Ureter (tissue), 1 donor: Measurements from ENCODE around the gene PHETA1. TPM values are rescaled to one million over a fixed set of nuclear protein-coding genes. Genes with fewer than 3 reads are reported as not detected.

ENCODE experiments used
- DNase-seq: peaks from one replicate; pipeline ENCODE4 v3.0.0-alpha.2; 2020; ENCODE audit warnings: low spot score
- total RNA-seq: library from RNA; stranded (reverse); gene quantifications from one replicate; pipeline ENCODE4 v1.2.4, GENCODE V29; 2023
- donor health status: DM: yes; HTN: yes; CAD: no.

PHETA1 gene, protein sequence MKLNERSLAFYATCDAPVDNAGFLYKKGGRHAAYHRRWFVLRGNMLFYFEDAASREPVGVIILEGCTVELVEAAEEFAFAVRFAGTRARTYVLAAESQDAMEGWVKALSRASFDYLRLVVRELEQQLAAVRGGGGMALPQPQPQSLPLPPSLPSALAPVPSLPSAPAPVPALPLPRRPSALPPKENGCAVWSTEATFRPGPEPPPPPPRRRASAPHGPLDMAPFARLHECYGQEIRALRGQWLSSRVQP
- 7.5 TPM for total RNA-seq

DNA sequence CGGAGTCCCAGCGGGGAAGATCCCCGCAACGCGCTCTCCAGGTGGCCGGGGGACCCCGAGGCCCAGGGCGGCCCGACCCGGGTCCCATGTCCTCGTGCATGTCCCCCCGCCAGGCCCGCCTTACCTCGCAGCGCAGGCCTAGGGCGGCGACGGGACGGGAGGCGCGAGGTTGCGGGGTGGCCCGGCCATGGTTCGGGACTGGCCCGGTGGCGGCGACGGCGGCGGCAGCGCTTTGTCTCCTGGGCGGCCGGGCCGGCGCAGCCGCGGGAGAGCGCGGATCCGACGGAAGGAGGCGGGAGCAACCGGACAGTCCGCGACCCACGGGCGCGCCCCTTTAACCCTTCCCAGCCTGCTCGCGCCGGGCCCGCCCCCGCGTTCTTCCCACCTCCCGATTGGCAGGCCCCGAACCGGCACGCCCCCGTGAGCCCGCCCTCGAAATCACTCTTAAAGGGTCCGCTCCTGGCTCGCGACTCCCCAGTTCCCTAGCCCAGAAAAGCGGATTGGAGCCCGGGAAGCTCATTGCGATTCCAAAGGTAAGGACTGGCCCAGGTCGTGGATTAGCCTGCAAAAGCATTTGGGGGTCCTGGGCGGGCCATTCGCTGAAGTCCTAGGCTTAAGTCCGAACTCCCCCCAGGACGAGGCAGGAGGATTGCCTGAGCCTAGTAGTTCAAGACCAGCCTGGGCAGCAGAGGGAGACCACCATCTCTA is at the start of gene PHETA1:
TSS of gene PHETA1 (minus strand) at position 308 of the 708 bp plus-strand sequence. CDS start 5,668 bp downstream, outside the sequence.
- DNase-seq: peak; percentile 94

DNA sequence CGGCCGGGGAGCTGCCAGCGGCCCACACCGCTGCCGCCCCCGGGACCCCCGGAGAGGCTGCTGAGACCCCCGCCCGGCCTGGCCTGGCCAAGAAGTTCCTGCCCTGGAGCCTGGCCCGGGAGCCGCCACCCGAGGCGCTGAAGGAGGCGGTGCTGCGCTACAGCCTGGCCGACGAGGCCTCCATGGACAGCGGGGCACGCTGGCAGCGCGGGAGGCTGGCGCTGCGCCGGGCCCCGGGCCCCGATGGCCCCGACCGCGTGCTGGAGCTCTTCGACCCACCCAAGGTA is 49.6 kb upstream of the PHETA1 start:
- DNase-seq: no peak

DNA sequence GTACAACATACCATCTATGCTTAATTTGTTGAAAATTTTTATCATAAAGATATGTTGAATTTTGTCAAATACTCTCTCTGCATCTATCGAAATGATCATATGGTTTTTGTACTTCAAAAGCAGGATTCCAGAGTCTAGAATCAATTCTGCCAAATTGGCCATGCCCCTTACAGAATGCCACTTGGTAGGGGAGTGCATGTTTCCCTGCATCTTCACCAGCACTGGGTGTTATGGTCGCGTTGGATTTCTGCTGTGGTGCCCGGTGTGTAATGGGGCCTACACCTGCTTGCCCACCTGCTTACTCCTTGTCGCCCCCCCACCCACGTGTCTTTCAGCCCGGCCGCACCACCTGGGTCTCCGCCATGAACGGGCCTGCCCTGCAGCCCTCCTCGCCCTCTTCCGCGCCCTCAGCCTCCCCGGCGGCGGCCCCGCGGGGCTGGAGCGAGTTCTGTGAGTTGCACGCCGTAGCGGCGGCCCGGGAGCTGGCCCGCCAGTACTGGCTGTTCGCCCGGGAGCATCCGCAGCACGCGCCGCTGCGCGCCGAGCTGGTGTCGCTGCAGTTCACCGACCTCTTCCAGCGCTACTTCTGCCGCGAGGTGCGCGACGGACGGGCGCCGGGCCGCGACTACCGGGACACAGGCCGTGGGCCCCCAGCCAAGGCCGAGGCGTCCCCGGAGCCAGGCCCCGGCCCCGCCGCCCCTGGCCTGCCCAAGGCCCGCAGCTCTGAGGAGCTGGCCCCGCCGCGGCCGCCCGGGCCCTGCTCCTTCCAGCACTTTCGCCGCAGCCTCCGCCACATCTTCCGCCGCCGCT is 49.1 kb upstream of the PHETA1 start:
- no peak for DNase-seq

DNA sequence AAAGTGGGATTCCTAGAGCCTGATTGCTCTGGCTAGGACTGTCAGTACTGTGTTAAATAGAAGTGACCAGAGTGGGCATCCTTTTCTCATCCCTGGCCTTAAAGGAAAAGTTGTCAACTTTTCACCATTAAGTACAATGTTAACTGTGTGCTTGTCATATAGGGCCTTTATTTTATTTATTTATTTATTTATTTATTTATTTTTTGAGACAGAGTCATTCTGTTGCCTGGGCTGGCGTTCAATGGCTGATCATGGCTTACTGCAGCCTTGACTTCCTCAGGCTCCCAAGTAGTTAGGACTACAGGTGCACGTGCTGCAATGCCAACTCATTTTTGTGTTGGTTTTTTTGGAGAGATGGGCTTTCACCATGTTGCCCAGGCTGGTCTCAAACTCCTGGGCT is 48.4 kb upstream of the PHETA1 start:
- no peak for DNase-seq

DNA sequence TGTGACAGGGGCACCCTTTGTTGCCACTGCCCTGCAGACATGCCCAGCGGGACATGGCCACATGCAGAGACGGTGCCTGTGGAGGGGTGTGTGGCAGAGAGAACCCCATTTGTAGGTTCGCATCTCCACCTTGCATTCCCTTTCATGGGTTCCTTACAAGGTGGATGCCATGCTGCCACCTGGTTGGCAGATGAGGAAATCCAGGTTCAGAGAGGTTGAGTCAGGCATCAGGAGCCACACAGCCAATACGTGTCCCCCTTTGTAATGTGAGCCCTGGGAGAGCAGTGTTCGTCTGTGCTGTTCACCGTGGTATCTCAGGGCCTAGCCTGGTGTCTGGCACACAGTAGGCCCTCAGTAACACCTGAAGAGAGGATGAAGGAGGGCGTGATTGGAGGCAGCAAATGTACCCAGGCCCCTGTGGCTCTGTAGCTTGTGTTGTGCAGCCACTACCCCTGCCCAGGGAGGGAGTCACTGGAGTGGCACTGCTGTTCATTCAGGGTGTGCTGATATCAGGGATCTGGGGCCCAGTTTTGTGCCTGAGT is 45.9 kb upstream of the PHETA1 start:
- no peak for DNase-seq

DNA sequence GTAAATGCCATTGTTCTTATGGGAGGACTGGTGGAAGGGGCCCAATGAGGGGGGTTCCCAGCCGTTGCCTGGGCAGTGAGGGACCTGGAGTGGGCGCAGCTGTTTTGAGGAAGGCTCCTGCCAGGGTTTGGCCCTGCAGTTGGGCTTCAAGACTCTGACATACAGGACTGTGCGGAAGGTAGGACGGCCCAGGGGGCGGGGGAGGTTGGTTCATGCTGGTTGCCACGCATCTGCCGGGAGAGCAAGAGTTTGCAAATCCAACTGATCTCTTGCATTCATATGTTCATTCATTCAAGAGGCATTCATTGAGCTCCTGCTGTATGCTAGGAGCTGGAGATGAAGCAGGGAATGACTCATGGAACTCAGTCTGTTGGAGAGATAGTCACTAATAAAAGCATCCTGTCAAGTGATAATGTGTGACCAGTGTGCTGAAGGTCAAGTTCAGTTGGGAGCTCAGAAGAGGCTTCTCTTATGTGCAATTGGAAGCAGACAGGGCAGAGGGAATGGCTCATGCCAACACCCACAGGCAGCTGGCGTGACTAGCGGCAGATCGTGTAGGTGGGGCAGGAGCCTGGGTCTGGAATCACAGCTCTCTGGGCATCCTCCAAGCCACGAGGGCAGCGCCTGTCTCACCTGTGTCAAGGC is 44.7 kb upstream of the PHETA1 start:
- DNase-seq: no peak

DNA sequence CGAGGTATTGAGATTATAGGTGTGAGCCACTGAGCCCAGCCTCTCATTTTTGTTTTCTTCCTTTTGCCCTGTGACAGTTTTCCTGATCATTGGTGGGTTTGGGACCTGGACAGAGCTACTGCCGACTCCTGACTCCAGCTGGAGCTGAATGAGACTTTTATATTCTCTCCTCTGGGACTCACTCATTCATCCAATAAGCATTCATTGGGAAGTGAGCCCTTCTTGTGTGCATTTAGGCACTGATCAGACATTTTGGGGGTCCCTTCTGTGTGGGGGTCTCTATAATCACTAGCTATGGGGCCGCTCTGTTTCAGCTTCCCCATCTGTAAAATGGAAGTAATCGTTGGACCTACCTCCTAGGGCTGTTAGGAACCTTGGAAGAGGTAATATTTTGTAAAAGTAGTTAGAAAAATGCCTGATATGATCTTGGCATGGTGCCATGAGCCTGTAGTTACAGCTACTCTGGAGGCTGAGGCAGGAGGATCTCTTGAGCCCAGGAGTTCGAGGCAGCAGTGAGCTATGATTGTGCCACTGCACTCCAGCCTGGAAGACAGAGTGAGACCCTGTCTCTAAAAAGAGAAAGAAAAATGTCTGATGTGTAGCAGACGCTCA is 44.0 kb upstream of the PHETA1 start:
- no peak for DNase-seq

DNA sequence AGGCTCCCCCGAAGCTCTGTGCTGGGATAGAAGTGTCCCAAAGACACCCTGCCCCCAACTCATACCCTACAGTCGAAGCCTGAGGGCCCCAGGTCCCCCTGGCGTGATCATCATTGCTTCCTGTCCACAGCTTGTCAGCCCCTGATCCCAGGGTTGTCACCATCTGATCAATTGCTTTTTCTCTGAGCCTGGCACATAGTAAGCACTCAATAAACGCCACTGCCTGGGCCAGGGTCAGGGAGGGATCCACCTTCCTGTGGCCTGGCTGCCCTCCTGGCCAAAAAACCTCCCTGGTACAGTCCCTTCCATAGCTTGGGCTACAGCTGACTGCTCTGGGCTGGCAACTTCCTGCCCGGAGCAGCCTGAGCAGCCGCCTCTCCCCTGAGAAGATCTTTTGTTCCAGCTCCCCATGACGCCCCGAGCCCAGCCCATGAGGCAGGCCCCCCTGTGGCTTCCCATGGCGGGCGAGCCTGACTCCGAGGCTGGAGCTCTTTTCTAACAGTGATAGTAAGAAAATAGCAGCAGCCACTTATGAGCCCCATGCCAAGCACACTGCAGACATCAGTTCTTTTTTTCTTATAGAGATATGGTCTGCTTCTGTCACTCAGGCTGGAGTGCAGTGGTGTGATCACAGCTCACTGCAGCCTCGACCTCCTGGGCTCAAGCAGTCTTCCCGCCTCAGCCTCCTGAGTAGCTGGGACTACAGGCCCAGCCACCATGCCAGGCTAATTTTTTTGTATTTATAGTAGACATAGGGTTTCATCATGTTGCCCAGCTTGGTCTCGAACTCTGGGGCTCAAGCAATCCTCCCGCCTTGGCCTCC is 43.3 kb upstream of the PHETA1 start:
- DNase-seq: no peak

DNA sequence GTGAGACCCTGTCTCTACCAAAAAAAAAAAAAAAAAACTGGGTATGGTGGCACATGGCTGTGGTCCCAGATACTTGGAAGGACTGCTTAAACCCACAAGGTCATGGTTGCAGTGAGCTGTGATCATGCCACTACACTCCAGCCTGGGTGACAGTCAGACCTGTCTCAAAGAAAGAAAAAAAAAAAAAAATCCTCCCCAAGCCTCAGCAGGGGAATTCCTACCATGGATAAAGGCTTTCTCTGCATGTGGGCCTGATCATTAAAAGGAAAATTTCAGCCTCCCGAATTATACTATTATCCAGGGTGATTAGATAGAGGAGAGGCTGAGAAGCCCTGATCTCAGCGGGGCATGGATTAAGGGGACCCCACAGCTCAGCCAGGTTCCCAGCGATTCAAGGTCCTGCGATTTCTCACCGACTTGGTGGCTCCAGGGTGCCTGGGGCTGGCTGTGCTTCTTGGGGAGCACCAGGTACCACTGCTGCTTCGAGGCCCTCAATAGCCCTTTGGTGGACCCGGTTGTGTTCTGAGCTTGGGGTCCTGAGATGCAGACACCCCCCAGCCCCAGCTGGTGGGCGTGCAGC is 42.4 kb upstream of the PHETA1 start:
- no peak for DNase-seq

DNA sequence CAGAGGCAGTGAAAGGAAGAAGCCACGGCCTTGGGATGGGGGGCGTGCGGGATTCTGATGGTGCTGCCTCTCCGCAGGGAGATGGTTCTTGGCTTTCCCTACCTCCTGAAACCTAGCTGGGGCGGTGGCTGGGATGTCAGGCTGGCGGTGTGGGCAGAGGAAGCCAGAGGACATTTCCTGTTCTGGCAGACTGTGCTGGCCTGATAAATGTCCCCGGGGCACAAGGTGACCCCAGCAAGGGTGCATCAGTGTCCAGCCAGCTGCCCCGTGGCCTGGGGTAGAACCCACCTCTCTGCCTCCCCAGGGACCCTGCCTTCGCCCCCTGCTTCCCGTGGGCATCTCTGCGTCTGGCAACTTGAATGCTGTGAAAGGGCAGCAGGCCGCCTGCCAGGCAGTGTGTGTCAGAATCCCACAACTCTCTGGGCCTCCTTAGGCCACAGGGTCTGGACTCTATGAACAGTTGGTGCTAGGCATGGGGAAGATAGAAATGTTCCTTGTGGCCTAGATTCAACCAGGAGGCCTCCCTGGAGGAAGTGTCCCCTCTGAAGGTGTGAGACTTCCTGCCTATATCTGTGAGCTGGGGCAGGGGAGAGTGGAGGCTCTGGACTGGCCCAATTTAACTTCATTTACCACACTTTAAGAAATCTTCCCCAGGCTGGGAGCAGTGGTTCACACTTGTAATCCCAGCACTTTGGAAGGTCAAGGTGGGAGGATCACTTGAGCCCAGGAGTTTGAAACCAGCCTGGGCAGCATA is 41.7 kb upstream of the PHETA1 start:
- DNase-seq: no peak

DNA sequence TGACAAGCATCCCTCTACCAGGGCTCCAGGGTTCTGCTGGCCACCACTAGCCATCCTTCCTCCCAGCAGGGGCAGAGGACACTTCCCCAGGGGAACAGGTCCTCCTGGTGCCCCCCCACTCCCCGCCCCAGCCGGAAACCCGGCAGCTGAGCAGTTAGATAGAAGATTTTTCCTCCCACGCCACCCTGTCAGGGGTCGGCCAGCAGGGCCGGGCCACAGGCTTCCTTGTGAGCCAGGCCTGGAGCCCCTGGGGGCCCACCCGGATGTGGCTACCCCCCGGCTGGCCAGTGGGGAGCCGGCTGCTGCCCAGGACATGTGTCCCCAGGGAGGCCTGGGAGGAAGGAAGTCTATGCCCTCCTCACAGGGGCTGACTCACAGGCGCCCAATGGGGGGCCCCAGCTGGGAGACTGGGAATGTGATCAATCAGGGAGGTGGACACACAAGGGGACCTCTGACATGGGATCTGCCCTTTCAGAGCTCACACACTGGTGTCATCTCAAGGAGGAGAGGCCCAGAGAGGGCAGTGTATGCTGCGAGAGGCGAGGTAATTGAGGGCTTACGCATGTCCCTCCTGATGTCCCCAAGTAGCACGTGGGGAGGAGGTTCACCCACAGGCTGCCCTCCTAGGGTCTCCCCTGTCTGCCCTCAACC is 41.0 kb upstream of the PHETA1 start:
- no peak for DNase-seq

DNA sequence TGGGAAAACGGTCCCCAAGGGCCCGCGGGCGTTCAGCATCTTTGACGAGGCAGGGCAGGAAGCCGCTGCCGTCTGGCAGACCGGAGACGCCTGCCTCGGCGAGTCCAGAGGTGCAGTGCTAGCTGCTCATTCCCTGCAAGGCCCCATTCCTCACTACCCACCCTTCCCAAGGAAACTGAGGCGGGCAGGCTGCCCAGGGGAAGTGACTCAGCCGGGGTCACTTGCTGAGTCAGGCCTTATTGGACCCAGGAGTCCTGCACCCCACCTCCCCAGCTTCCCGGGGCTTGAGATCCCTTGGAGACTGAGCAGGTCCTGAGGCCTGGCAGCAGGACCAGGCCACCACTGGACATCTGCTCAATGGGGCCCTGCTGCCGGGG is 40.5 kb upstream of the PHETA1 start:
- no peak for DNase-seq

DNA sequence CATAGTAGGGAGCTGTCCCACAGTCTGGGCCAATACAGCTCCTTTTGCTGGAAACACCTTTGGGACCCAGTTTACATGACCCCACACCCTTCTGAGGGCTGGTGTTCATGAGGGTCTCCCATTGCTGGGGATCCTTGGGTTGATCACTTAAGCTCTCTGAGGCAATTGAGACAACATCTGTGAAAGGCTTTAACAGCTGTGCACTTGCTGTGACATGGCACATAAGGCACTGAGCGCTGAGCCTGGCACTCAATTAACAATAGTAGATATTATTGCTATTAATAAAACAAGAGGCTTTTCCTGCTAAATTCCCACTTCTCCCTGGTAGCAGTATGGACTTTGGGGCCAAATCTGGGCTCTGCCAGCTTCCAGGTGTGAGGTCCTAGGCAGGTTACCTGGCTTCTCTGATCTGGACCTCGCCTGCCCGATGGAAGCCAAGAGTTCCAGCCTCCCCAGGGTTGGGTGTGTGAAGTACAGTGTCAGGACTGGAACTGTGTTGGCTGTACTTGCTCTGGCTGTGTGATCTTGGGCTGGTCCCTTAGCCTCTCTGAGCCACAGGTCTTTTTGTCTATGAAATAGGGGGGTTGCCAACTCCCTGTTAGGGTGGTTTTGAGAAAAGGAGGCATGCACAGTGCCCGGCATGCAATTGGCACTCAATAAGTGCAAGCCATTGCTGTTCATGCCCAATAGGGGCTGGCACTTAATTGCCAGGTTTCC is 39.9 kb upstream of the PHETA1 start:
- no peak for DNase-seq

DNA sequence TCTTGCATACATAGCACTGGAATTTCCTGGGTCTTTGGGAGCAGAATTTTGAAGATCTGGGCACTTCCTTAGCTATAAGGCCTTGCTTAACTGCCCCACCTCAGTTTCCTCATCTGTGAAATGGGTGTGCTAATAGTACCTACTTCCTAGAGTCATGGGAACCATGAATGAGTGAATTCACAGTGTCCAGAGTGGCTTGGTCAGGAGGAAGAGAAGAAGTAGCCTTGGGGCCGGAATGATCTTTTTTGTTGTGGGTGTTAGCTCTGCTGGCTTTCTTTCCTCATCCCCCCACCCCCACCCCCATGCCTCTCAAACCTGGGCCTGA is 39.2 kb upstream of the PHETA1 start:
- DNase-seq: no peak

DNA sequence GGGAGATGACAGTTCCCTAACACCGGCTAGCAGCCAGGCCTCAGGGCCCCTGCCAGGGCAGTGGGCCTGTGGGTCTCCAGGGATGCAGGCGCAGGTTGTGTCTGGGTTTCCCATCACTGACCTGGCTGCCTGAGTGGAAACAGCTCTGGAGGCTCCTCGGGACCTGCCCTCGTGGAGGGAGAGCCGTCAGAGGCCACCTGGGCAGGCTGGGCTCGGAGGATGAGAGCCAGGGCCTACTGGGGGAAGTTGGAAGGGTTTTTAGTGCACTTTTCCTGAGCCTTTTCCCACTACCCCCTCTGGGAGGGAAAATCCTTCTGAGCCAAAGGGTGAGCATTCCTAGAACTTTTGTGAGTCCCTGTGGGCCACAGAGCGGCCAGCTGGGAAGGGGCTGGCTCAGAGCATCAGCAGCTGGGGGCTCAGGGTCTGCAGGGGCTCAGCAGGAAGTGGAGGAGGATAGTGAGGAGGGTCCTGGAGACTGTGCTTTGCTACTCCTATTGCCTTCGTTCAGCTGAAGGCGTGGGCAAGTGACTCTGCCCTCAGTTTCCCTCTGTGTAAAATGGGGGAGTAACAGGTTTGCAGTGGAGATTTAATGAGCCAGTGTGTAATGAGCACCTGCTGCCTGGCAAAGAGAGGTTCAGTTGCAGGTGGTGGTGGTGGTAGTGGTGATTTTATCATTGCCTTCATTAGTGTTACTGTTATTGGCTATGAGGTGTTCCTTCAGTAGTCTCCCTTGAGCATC is 38.7 kb upstream of the PHETA1 start:
- no peak for DNase-seq

DNA sequence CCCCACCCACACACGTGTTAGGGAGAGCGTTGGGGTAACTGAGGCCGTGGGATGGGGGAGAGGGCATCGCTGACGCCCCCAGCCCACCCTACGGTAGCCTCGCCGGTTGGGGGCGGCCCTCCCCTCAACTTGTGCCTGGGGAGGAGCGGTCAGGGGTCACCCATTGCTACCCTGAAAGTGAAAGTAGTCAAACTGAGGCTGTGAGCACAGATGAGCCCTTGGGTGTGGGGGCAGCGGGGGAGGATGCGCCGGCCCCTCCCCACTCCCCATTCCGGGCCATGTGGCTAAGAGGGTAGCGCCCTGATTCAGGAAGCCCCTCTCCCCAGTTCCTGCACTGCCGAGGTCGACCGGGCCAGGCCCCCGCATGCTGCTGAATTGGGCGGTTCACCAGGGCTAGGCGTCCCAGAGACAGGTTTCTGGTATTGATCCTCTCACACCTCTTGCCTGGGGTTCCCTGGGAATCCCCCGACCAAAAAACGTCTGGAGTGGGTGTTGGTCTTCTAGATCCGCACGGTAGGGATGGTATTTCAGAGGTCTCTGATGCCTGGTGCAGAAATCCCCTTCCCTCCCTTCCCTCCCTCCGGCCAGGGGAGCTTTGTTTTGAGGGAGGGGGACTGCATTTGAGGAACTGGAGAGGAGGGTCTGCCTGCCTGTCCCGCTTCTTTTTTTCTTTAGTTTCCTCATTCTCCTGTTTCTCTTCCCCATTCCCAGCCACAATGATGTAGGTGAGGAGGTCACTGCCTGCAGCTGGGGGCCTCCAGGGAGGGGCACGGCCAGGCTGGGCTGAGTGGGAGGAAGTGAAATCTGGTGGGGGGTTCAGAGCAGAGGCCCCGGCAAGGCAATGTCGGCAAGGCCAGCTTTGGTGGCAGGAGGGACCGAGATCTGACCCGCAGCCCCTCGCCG is 37.8 kb upstream of the PHETA1 start:
- no peak for DNase-seq

DNA sequence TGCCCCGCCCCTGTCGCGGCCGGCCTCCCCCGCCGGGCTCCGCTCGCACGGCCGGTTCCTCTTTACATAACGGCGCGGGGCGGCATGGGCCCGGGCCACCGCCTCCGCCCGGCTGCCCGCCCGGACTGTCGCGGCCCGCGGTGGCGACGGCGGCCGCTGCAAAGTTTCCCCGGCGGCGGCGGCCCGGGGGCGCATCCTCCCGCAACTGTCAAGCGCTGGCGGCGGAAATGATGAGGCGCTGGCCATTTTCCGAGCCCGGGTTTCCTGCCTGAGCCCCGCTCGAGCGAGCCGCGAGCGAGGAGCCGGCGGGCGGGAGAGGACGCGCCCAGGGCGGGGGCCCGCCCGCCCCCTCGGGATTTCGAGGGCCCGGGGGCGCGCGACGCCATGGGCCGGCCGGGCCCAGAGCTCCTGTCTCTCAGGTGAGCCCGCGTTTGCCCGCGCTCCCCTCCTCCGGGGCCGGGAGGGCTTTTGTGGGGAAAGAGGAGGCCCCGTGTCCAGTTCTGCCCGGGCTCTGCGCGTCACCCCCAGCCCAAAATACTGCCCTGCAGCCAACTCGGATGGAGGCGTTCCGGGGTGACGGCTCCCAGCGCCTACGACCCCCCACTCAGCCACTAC is 37.1 kb upstream of the PHETA1 start, which contains the start of gene SH2B3:
TSS of gene SH2B3 (plus strand) at position 65 of the 615 bp plus-strand sequence. CDS start 12,223 bp downstream, outside the sequence.
- no peak for DNase-seq
